NB4 (cell line): ENCODE results near the gene GADL1.

Source experiments
- DNase-seq: peaks from one replicate; pipeline ENCODE4 v3.0.0; 2010; ENCODE audit warnings: low read depth
- H3K4me3 ChIP-seq: one replicate; pipeline ENCODE4 v1.5.1; 2011; ENCODE audit warnings: mild to moderate bottlenecking, low read depth, low read length, moderate library complexity
- CTCF ChIP-seq: IDR thresholded peaks from one replicate; pipeline ENCODE4 v1.5.1; 2012; ENCODE audit warnings: low read depth, low read length
- MAX ChIP-seq: IDR thresholded peaks from 2 replicates; pipeline ENCODE4 v1.6.1; 2011; ENCODE audit warnings: low read depth, low read length
- MYC ChIP-seq: IDR thresholded peaks from 2 replicates; pipeline ENCODE4 v1.6.1; 2011; ENCODE audit warnings: low read depth, low read length
- POLR2A ChIP-seq: IDR thresholded peaks from 2 replicates; pipeline ENCODE4 v1.6.1; 2011; ENCODE audit warnings: mild to moderate bottlenecking; ENCODE audit not compliant: insufficient read length; ENCODE audit errors: extremely low read depth

Gene GADL1

GRCh38 chr3:30776186-30776815 lies 118.2 kb downstream of the GADL1 start:
- TF ChIP-seq POLR2A = no peak
- TF ChIP-seq MYC = no peak
- TF ChIP-seq CTCF = no peak
- TF ChIP-seq MAX = no peak
- no peak overlapping the region for H3K4me3 ChIP-seq
- DNase-seq = no peak

GRCh38 chr3:30775040-30775439 lies 119.4 kb downstream of the GADL1 start:
- H3K4me3 ChIP-seq = no peak overlapping the region
- TF ChIP-seq MAX = no peak
- TF ChIP-seq MYC = no peak
- TF ChIP-seq POLR2A = no peak
- no peak for DNase-seq

GRCh38 chr3:30774062-30774461 lies 120.4 kb downstream of the GADL1 start:
- TF ChIP-seq MAX (no peak), CTCF (no peak), MYC (no peak), POLR2A (no peak)
- no peak overlapping the region for H3K4me3 ChIP-seq
- no peak for DNase-seq

- no peak overlapping the region for H3K4me3 ChIP-seq
- TF ChIP-seq POLR2A = no peak
- TF ChIP-seq MYC = no peak
- TF ChIP-seq CTCF = no peak
- TF ChIP-seq MAX = no peak
- DNase-seq = no peak
Observed at GRCh38 chr3:30770387-30770786, 124.1 kb downstream of the GADL1 start.

GRCh38 chr3:30768703-30769550 lies 125.5 kb downstream of the GADL1 start:
- H3K4me3 ChIP-seq = no peak overlapping the region
- no peak for TF ChIP-seq MYC
- peak; percentile 69 for TF ChIP-seq CTCF
- peak; percentile 68 for DNase-seq

GRCh38 chr3:30768046-30768445 lies 126.4 kb downstream of the GADL1 start:
- TF ChIP-seq POLR2A (no peak), MAX (no peak), MYC (no peak), CTCF (no peak)
- DNase-seq = no peak
- no peak overlapping the region for H3K4me3 ChIP-seq
